Measurements from ENCODE around the gene CMC1.
"Not testable (repeated sequence)": the region's sequence is repeated elsewhere in the genome, so short reads cannot be mapped to it uniquely, and the experiment has no call there.

CMC1 gene, protein sequence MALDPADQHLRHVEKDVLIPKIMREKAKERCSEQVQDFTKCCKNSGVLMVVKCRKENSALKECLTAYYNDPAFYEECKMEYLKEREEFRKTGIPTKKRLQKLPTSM

DNA sequence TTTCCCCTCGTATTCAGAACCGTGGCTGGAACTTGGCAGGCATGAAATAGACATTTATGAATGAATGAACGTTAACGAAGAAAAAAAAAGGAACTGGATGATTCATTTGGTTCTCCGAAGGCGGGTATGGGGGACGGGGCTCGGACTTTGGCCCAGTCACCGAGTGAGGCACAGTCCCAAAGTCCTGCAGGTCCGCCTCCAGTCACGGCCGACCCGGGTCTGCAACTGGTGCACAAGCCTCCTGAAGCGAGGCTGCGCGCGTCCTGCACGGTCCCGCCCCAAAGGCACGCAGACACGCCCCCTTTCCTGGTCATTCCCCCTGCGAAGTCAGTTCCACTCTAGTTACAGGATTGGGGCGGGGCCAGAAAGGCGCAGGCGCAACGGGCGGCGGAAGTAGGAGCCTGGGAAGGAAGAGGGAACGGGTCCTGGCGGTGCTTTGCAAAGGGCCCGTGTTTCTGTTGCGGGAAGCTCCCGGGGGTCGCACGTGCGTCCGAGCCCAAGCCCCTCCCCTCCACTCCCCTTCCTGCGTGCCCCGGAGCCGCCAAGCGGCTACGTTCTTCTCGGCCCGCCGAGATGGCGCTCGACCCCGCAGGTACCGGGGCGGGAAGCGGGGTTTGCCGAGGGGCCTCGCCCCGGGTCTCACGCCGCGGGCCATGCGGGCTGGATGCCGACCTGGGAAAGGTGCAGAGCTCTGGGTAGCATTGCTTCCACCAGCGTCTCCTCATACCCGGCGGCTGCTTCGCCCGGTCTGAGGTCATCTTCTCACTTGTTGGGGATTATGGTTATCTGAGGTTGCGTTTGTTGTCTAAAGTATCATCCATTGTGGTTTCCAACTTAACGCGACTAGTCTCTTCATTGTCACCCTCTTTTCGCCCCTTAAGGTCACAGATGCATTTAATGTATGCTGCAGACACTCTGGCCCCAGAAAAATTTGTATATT, at the start of gene CMC1:
Gene CMC1 (plus strand): TSS at position 399 of the 940 bp plus-strand sequence. CDS start 175 bp downstream, at position 574.
- DNase-seq (ENCODE audit: low read depth), result peak; percentile 97

DNA sequence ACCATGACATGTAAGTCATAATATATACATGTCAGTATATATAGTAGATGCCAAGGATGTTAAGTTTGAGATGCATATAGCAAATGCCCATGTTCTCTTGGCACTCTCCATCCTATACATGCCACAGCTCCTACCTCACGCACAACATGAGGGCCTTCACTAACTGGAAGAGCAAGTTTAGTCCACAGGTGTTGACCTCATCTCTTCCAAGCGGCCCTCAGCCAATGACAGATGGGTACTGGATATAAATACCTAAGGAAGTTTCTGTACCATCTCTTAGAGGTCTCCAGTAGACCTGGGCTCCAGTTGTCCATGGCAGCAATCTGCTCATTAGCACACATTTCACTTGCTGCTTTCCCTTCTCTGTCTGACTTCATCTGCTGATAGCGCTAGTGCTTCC, 43.3 kb upstream of the CMC1 start:
- DNase-seq (ENCODE audit: low read depth), result no peak

DNA sequence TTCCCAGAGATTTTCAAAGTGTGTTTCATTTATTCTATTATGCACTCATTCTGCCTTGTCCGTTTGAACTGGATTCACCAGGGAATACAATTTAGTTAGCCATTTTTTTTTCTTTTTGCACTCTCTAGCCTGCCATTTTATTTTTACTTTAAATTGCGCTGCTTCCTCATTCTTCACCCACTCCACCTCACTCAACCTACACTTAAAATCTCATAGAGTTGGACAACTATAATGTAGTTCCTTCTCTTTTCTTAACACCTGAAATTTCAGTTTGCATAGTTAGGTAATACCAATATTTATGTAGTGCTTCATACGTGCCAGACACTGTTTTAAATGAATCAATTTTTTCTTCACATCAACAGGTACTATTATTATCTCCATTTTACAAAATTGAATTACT, 42.4 kb upstream of the CMC1 start:
- DNase-seq (ENCODE audit: low read depth), result no peak

DNA sequence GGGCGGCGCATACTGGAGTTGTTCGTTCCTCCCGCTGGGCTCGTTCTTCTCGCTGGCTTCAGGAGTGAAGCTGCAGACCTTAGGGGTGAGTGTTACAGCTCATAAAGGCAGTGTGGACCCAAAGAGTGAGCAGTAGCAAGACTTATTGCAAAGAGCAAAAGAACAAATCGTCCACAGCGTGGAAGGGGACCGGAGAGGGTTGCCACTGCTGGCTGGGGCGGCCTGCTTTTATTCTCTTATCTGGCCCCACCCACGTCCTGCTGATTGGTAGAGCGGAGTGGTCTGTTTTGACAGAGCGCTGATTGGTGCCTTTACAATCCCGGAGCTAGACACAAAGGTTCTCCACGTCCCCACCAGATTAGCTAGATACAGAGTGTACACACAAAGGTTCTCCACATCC, 41.8 kb upstream of the CMC1 start:
- not testable (repeated sequence) for DNase-seq (ENCODE audit: low read depth)

DNA sequence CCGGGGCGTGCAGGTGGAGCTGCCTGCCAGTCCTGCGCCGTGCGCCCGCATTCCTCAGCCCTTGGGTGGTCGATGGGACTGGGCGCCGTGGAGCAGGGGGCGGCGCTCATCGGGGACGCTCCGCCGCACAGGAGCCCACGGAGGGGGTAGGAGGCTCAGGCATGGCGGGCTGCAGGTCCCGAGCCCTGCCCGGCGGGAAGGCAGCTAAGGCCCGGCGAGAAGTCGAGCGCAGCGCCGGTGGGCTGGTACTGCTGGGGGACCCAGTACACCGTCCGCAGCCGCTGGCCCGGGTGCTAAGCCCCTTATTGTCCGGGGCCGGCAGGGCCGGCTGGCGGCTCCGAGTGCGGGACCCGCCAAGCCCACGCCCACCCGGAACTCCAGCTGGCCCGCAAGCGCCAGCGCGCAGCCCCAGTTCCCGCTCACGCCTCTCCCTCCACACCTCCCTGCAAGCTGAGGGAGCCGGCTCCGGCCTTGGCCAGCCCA, 41.0 kb upstream of the CMC1 start:
- DNase-seq (ENCODE audit: low read depth), result not testable (repeated sequence)

DNA sequence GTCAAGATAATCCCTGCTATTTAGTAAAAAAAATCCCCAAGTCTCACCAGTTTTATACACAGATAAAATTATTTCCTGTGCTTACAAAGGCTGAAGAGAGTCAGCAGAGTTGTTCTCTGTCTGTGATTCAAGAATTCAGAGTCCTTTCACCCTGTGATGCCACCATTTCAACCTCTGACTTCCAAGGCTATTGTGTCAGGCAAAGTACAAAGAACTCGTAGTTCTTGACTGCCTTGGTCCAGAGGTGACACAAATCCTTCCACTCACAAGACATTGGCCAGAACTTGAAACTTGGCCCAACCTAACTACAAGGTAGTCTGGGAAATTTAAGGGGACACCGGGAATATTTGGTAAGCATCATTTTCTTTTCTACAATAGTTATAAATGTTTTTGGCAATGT, 34.9 kb upstream of the CMC1 start:
- no peak for DNase-seq (ENCODE audit: low read depth)

DNA sequence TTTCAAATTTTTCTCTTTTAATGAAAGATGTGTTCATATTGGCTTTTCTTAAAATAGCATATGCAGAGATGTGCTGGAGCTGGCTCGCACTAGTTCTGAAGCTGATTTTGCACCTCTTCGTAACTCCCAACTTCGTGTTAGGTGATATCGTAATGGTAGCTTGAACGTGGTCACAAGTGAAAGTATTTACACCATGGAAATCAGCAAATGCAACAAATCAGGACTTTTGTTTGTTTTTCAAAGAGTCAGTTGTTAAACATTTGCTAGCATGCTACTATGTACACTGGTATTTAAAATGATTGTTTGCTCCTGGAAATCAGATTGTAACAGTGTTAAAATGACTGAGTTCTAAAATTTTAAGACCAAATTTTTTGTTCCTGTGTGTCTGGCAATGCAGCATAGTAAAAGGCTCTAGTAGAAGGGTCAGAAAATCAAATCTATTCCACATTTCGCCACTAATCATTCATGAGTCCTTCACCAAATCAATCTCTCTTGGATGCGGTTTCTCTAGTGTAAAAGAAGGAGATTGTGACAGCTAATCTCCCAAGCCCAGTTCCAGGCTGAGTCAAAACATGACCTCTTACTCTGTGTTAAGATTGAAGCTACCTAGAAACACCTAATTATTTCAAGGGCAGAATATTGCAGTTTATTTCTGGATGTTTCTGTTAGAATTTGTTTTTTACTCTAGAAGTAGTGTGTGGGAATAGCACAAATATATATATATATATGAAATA, 34.3 kb upstream of the CMC1 start:
- no peak for DNase-seq (ENCODE audit: low read depth)

DNA sequence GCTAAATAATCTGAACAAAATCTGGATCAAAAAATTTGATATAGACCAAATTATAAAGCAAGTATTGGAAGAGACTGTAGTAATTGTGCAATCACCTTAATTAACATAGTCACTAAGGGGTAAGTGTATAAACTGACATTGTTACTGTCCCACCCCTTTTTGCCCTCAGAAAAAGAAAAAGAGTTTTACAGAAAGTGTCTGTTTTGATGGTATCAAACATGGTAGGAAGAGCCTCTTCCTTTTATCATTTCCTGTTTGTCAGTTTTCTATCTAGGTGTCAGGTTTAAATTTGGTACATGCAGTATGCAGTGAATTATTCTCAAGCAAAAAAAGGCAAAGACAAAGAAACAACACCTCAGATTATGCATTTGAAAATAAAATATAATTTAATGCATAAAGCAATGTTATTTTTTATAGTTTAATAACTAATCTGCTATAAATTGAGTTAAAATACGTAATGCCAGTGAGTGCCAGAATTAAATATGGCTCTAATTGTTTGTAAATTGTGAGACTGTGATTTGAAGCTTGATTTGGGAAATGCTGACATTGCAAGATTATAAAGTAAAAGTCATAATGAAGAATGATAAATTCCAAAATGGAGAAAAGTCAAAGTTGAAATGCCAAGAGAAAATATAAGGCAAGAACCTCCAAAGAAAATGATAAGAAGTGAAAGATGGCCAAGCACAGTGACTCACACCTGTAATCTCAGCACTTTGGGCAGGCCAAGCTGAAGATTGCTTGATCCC, 30.3 kb upstream of the CMC1 start:
- DNase-seq (ENCODE audit: low read depth), result no peak

DNA sequence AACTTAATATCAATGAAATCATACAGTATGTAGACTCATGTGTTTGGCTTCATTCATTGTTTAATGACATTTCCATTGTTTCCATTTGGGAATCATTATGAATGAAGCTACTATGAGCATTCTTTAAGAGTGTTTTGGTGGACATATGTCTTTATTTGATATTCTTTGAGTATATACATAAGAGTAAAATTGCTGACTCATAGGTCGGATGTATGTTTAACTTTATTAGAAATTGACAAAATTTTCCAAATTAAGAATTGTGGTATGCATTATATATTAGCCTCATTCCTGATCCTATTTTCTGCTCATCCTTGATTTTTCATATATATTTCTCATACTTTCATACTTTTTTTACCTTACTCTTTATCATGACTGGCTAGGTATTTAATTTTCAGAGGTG, 28.7 kb upstream of the CMC1 start:
- DNase-seq (ENCODE audit: low read depth), result no peak

DNA sequence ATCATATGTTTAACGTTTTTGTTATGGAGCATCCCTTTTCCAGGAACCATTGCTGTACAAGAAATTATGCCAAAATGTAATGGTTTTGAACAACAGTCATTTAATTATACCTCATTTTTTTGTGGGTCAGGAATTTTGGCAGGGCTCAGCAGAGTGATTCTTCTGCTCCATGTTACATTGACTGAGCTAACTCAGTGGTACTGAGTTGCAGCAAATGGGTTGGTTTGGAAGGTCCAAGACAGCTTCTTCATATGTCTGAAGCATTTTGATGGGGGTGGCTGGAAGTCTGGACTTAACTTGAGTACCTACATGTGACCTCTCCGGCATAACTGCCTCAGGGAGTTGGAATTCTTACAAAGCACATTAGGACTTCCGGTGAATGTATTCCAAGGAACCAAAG, 26.0 kb upstream of the CMC1 start:
- no peak for DNase-seq (ENCODE audit: low read depth)

DNA sequence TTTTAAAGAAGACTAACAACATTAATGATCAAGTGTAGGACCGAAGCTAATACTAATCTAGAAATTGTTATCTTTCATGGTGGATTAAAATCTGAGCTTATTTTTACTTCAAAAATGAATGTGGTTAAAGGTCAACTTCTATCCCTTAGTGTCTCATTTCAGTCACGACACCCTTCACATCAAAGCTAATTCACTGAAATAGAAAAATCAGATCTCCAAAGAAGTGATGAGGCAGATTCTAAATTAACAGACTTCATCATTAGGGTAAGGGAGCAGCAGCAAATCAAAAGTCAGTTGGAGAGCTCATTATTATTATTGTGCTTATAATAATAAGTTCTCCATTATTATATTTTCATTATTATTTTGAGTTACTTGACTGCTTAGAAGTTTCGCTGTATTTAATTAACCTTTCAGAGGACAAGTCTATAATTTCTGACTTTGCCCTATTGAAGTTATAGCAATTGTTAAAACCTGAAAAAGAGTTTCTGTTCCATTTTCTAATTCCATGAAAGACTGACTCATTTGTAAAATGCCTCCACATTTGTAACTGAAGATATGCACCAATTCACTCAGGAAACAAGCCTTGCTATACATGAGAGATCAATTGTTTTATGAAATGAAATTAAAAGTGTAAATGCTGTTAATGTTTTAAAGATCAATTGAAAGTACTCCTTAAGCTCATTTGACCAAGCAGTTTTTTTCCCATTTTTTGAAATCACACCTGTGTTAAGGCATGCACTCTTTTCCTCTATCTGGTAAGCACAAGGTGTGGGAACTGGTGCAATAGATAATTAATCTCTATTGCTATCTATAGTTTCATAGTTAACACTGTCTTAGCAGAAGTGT, 23.1 kb upstream of the CMC1 start:
- DNase-seq (ENCODE audit: low read depth), result no peak

DNA sequence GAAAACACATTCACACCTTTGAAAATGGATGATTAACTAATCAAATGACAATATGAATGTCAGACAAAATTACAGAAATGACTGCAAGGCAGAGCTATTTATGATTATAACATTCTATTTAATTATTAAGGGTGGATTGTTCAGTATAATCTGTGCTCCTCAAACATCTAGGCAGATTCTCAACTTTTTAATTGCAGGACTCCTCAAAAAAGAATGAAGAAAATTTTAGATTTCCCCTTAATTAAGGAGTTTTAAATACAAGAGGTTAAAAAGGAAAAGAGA, 22.6 kb upstream of the CMC1 start:
- no peak for DNase-seq (ENCODE audit: low read depth)

DNA sequence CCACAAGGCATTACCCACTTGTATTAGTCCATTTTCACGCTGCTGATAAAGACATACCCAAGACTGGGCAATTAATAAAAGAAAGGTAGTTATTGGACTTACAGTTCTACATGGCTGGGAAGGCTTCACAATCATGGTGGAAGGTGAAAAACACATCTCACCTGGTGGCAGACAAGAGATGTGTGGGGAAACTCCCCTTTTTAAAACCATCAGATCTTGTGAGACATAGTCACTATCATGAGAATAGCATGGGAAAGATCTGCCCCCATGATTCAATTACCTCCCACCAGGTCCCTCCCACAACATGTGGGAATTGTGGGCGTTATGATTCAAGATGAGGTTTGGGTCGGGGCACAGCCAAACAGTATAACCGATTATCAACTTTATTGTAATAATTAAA, 17.0 kb upstream of the CMC1 start:
- no peak for DNase-seq (ENCODE audit: low read depth)

DNA sequence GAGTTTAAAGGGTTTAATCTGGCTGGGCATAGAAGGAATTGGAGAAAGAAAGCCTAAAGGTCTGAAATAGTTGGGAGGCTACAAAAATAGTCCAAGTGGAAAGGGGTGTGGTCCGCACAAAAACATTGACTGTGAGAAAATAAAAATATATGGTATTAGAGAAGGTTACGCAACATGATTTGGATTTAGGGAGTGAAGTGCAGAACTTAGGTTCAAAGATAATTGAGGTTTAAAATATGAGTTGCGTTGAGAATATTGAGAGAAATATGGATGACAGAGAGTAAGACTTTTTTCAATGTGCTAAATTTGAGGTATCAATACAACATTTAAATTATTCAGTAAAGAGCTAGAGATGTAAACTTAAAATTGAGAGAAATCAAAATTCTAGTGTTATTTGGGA, 15.4 kb upstream of the CMC1 start:
- no peak for DNase-seq (ENCODE audit: low read depth)

DNA sequence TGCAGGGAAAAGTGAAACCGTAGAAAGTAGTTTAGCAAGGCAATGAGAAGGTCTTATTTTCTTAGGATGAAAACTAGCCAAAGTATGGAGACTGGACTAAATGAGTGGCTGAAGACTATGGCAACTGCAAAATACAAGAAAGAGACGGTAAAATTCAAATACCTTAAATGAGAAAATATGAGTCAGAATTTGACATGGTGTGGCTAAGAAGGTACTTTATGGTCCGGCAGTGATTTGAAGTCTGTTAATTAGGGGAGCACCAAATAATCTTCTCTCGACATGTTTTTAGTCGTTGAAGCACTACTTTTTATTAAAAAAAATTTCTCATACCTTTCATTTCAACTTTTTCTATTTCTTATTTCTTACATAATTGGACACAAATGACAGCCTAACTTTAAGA, 12.8 kb upstream of the CMC1 start:
- DNase-seq (ENCODE audit: low read depth), result no peak

DNA sequence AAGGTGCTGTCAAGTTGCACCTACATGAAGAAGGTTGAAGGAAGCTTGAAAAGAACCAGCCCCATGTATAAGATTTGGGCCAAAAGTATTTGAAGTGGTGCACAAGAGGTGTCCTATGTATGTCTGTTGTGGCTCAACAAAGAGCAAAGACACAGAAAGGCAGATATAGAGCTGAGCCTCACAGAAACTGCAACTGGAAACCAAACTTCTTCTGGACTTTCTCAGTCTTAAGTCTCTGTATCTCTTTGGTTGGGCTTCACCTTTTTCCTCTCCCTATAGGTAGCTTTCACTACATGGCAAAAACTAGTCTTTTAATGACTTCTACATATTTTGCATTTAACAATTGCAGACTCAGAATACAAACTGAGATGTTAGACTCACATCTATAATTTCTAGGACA, 8.8 kb upstream of the CMC1 start:
- DNase-seq (ENCODE audit: low read depth), result no peak

DNA sequence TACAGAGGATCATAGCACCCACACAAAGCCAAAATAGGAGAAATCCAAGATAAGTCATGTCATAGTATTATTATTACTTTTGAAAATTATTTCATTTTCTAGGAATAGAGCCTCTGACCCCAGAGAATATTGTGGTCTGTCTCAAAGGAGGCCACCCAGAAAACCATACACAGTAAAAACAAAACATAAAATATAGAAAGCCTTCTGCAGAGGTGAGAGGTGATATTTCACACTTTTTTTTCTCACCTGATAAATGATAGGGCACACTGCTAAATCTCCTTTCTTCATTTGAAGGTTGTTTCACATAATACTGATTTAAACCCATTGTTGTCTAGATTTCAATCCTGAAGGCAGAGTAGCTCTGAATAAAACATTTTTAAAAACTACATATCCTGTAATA, 7.0 kb upstream of the CMC1 start:
- no peak for DNase-seq (ENCODE audit: low read depth)

DNA sequence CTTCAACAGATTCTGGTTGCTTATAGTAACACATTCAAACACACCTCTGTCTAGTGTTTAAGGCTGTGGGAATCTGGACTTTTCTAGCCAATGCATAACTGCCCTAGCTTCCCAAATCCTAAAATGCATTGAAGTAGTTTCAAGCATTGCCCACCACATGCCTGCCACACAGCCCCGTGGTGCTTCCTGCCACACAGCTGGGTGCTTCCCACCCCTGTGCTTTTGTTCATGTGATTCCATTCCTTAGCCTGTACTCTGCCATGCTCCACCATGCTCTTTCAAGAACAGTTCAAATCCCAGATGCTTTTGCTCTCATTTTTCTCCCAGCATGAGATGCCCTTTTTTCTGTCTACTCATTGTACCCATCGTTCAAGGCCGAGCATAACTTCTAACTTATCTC, 2.3 kb upstream of the CMC1 start:
- DNase-seq (ENCODE audit: low read depth), result no peak

DNA sequence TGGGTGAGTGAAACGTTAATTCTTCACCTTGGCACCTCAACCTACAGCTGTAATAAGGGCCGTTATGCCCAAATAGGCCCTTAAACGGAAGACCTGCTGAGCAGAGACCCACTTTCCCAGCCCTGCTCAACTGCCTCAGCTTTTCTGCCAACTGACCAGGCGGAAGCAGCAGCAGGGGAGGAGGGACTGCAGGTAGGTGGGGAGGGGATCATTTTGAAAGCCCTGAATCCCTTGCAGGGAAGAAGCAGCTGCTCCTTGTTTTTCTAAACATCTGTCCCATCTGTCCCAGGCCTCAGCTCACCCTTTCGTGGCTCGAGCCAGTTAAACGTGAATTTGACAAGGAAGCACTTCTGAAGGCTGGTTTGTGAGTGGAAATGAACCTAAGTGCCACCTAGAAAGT, 978 bp upstream of the CMC1 start:
- no peak for DNase-seq (ENCODE audit: low read depth)

DNA sequence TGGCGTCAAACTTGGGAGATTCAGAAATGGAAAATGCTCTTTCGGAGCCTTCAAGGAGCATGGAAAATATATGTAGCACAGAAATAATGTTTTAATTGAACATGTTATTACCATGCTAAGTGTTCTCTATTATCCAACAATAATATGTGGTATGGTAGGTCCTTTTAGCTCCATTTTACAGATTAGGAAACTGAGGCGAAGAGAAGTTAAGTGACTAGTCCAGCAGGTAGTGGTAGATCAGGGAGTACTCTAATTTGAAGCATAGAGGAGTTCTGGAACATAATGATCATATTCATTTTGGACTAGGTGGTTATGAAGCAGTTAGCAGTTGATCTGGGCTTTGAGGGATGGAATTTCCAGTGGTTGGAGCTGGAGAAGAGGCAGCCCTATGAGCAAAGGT, 1.1 kb downstream of the CMC1 start:
- DNase-seq (ENCODE audit: low read depth), result no peak

DNA sequence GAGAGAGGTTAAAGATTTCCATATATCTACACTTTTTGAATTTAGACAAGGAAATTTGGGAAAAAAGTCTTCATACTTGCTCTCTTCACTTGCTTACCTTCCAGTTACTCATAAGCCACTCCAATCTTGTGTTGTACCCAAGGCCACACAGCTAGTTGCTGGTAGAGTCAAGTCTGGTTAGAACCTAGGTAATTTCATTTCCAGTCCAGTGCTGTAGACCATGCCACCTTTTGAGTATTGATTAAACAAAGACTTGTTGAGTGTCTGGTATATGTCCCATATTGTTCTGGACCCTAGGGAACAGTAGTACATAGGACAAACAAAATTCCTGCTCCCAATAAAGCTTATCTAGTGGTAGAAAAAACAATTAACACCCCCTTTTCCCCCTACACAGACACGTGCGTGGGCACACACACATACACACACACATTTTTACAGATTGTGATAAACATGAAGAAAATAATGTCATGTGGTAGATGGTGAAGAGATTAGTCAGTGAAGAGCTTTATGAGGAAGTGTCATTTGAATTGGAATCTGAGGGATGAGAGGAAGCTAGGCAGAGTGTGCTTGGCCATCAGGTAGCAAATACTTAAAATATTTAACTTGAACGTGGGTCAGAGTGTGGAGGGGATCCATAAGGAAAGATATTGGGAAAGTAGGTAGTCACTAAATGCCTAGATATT, 2.1 kb downstream of the CMC1 start:
- DNase-seq (ENCODE audit: low read depth), result peak; percentile 1
